SK-N-SH (cell line): Measurements from ENCODE around the gene SESN1. TPM values are rescaled to one million over a fixed set of nuclear protein-coding genes. Genes with fewer than 3 reads are reported as not detected.
A peak's percentile ranks its signal among the peaks of the same experiment; 100 is the strongest.

Experiments used
- CTCF ChIA-PET: fragments of 300-600, 350-600 bp; formaldehyde crosslinking; extraction: SDS; loops from one replicate; lab custom pipeline; 2021; lab: Yijun Ruan, JAX
- POLR2A ChIA-PET: fragments of 350-600 bp; sonication (Branson Sonifier 250); formaldehyde crosslinking; extraction: SDS; loops from one replicate; lab custom pipeline; 2020; ENCODE audit warnings: antibody characterized with exemption, inconsistent platforms; lab: Yijun Ruan, JAX
- DNase-seq: peaks from one replicate; pipeline ENCODE4 v3.0.0; 2012
- H2AFZ ChIP-seq: fragments of 200-600 bp; sonication (generic); 2 replicates; pipeline ENCODE4 v1.8.1; 2016; ENCODE audit warnings: antibody characterized with exemption, mild to moderate bottlenecking, low read depth
- H3F3A ChIP-seq: fragments of 200-600 bp; sonication (generic); replicated peaks from 2 replicates; pipeline ENCODE3; 2016; ENCODE audit warnings: antibody characterized with exemption, mild to moderate bottlenecking; ENCODE audit not compliant: insufficient read depth
- H3K27ac ChIP-seq, 2 experiments: fragments of 200-500 bp in 1 of 2; fragments of 200-600 bp in 1 of 2; sonication (Bioruptor generic) in 1 of 2; sonication (generic), shearing (Covaris generic) in 1 of 2; 2 replicates each; pipeline versions ENCODE4 v1.5.1 to v1.6.1; 2014 to 2016; ENCODE audit warnings: low read depth in 2 of 2, inconsistent platforms in 1 of 2, low read length in 1 of 2, mild to moderate bottlenecking in 1 of 2, mixed read lengths in 1 of 2
- H3K27me3 ChIP-seq: fragments of 200-600 bp; sonication (generic), shearing (Covaris generic); 2 replicates; pipeline ENCODE4 v1.6.1; 2016; ENCODE audit warnings: mixed run types; ENCODE audit not compliant: insufficient read depth
- H3K36me3 ChIP-seq, 2 experiments: fragments of 200-500 bp in 1 of 2; fragments of 200-600 bp in 1 of 2; sonication (Bioruptor generic) in 1 of 2; sonication (generic) in 1 of 2; replicated peaks in 1 of 2; 2 replicates each; pipeline versions ENCODE3 to v1.5.1; 2014 to 2016; ENCODE audit warnings: low read length in 1 of 2, mild to moderate bottlenecking in 1 of 2; ENCODE audit not compliant: insufficient read depth in 2 of 2, control insufficient read depth in 1 of 2
- H3K4me1 ChIP-seq, 2 experiments: fragments of 200-500 bp in 1 of 2; fragments of 200-600 bp in 1 of 2; sonication (Bioruptor generic) in 1 of 2; sonication (generic), shearing (Covaris generic) in 1 of 2; 2 replicates each; pipeline versions ENCODE4 v1.5.1 to v1.6.1; 2014 to 2016; ENCODE audit warnings: low read depth in 1 of 2, low read length in 1 of 2, mixed run types in 1 of 2; ENCODE audit not compliant: insufficient read depth in 2 of 2, control insufficient read depth in 1 of 2
- H3K4me2 ChIP-seq: fragments of 200-600 bp; sonication (generic), shearing (Covaris generic); 2 replicates; pipeline ENCODE4 v1.6.1; 2017; ENCODE audit warnings: mixed run types
- H3K4me3 ChIP-seq, 2 experiments: fragments of 200-500 bp in 1 of 2; fragments of 200-600 bp in 1 of 2; sonication (Bioruptor generic) in 1 of 2; sonication (generic), shearing (Covaris generic) in 1 of 2; 2 replicates each; pipeline versions ENCODE4 v1.5.1 to v1.8.1; 2014 to 2016; ENCODE audit warnings: low read depth in 2 of 2, inconsistent platforms in 1 of 2, low read length in 1 of 2, mild to moderate bottlenecking in 1 of 2, mixed read lengths in 1 of 2, moderate library complexity in 1 of 2
- H3K79me2 ChIP-seq: fragments of 200-600 bp; sonication (generic); 2 replicates; pipeline ENCODE4 v1.8.1; 2017; ENCODE audit warnings: mild to moderate bottlenecking; ENCODE audit not compliant: insufficient read depth
- H3K9ac ChIP-seq: fragments of 200-600 bp; sonication (generic); 2 replicates; pipeline ENCODE4 v1.6.1; 2017; ENCODE audit warnings: mixed run types
- H3K9me2 ChIP-seq: fragments of 200-600 bp; sonication (generic); 2 replicates; pipeline ENCODE4 v1.6.1; 2017; ENCODE audit warnings: mixed run types
- H3K9me3 ChIP-seq: fragments of 200-600 bp; sonication (generic); 2 replicates; pipeline ENCODE4 v1.6.1; 2017; ENCODE audit warnings: mixed run types, mild to moderate bottlenecking, moderate library complexity
- H4K20me1 ChIP-seq: fragments of 200-600 bp; sonication (generic); 2 replicates; pipeline ENCODE4 v1.6.1; 2017; ENCODE audit warnings: mild to moderate bottlenecking, mixed run types; ENCODE audit not compliant: insufficient read depth
- CTCF ChIP-seq: fragments of 200-600 bp; sonication (generic); IDR thresholded peaks from 2 replicates; pipeline ENCODE4 v1.6.1; 2017; ENCODE audit warnings: antibody characterized with exemption, mild to moderate bottlenecking, moderate library complexity
- EP300 ChIP-seq, 2 experiments: IDR thresholded peaks; 2 replicates each; pipeline versions ENCODE4 v1.4.0 to v1.6.1; 2012; ENCODE audit warnings: borderline replicate concordance in 1 of 2, low read depth in 1 of 2, low read length in 1 of 2
- FOSL2 ChIP-seq: IDR thresholded peaks from 2 replicates; pipeline ENCODE4 v1.4.0; 2012; ENCODE audit warnings: low read depth, mild to moderate bottlenecking, moderate library complexity, borderline replicate concordance
- FOXJ3 ChIP-seq: sonication (generic); formaldehyde crosslinking; IDR thresholded peaks from 2 replicates; pipeline ENCODE4 v1.5.1; 2020; ENCODE audit warnings: mild to moderate bottlenecking, missing genetic modification reagents
- FOXM1 ChIP-seq: IDR thresholded peaks from 2 replicates; pipeline ENCODE4 v1.4.0; 2012; ENCODE audit warnings: low read depth, mild to moderate bottlenecking
- GATA2 ChIP-seq: sonication (generic); formaldehyde crosslinking; IDR thresholded peaks from 2 replicates; pipeline ENCODE4 v1.5.0; 2020; ENCODE audit warnings: mild to moderate bottlenecking, missing genetic modification reagents
- JUND ChIP-seq: IDR thresholded peaks from 2 replicates; pipeline ENCODE4 v1.4.0; 2012
- MAX ChIP-seq: IDR thresholded peaks from 2 replicates; pipeline ENCODE4 v1.4.0; 2012; ENCODE audit warnings: low read depth
- MEF2A ChIP-seq: IDR thresholded peaks from 2 replicates; pipeline ENCODE4 v1.4.0; 2012; ENCODE audit warnings: low read depth, borderline replicate concordance
- MXI1 ChIP-seq: IDR thresholded peaks from 2 replicates; pipeline ENCODE4 v1.6.1; 2012; ENCODE audit warnings: mild to moderate bottlenecking, low read depth, low read length, improper control_type of control experiment
- NRF1 ChIP-seq: IDR thresholded peaks from 2 replicates; pipeline ENCODE4 v1.6.1; 2012; ENCODE audit warnings: low read depth, mild to moderate bottlenecking, low read length
- POLR2AphosphoS5 ChIP-seq: IDR thresholded peaks from 2 replicates; pipeline ENCODE4 v1.6.1; 2012; ENCODE audit warnings: low read depth, low read length
- RAD21 ChIP-seq: IDR thresholded peaks from 2 replicates; pipeline ENCODE4 v1.6.1; 2012; ENCODE audit warnings: mild to moderate bottlenecking, low read length
- RFX5 ChIP-seq: IDR thresholded peaks from 2 replicates; pipeline ENCODE4 v1.6.1; 2012; ENCODE audit warnings: mild to moderate bottlenecking, improper control_type of control experiment, low read length
- RXRA ChIP-seq: IDR thresholded peaks from 2 replicates; pipeline ENCODE4 v1.4.0; 2012; ENCODE audit warnings: low read depth, mild to moderate bottlenecking, borderline replicate concordance
- SIN3A ChIP-seq: IDR thresholded peaks from 2 replicates; pipeline ENCODE4 v1.6.1; 2012; ENCODE audit warnings: low read depth, mild to moderate bottlenecking, low read length, moderate library complexity, borderline replicate concordance
- SMC3 ChIP-seq: IDR thresholded peaks from 2 replicates; pipeline ENCODE4 v1.6.1; 2012; ENCODE audit warnings: low read depth, low read length, improper control_type of control experiment
- USF1 ChIP-seq: IDR thresholded peaks from 2 replicates; pipeline ENCODE4 v1.4.0; 2012; ENCODE audit warnings: low read depth, borderline replicate concordance
- USF2 ChIP-seq: fragments of 150-350 bp; IDR thresholded peaks from 2 replicates; pipeline ENCODE4 v1.6.1; 2017; ENCODE audit warnings: antibody characterized with exemption, low read length, low read depth, borderline replicate concordance
- ZBTB33 ChIP-seq: IDR thresholded peaks from 2 replicates; pipeline ENCODE4 v1.4.0; 2012; ENCODE audit warnings: low read depth, borderline replicate concordance
- WGBS: methylation state at CpG from one replicate; pipeline ENCODE4 v1.1.6; 2017; ENCODE audit warnings: low lambda C conversion rate; 5-methylcytosine and 5-hydroxymethylcytosine counted together
- polyA plus RNA-seq, 3 experiments: library from polyadenylated mRNA; depleted of rRNA; stranded (reverse); fragments of >200 nt; gene quantifications; 2 replicates each; pipeline ENCODE4 v1.2.3, GENCODE V29; 2012

Gene SESN1
- polyA plus RNA-seq, 1 of the 3 experiments (the other 2 are of a cell fraction): 13.1 TPM

- CTCF ChIA-PET: interaction anchor here (0.8 to 1.9 kb wide), 6 partner anchors 8 to 402 kb away, joined by 3 to 9 read pairs (median 4); no protein-coding TSS in a partner anchor
- Histone ChIP-seq H3K4me2 (no peak overlapping the region), H3K9me2 (no peaks in the 10 kb centered on the region), H4K20me1 (no peaks in the 10 kb centered on the region), H3K27me3 (no peaks in the 10 kb centered on the region), H3K9ac (no peak overlapping the region), H3K36me3 (no peaks in the 10 kb centered on the region), H3K4me3 (no peak overlapping the region), H3K9me3 (no peaks in the 10 kb centered on the region), H3K79me2 (no peaks in the 10 kb centered on the region), H3F3A (no peaks in the 10 kb centered on the region), H3K4me1 (peaks cover 5 to 55% of the 10 kb centered on the region in 2 experiments; a peak in 3 of 4 replicates), H2AFZ (no peak overlapping the region), H3K27ac (peak overlapping the region in 1 of 2 experiments; percentile 100; a peak in 2 of 4 replicates)
- DNase-seq: no peak
- TF ChIP-seq MXI1: no peak
- no peak for TF ChIP-seq MEF2A
- no peak for TF ChIP-seq MAX
- no peak for TF ChIP-seq SIN3A
- TF ChIP-seq FOSL2: no peak
- TF ChIP-seq FOXJ3 (CRISPR knock-in tag): no peak
- no peak for TF ChIP-seq EP300 (IDR thresholded peaks at IDR 0.05; ENCODE audit: borderline replicate concordance in 1 of 2, low read depth in 1 of 2, low read length in 1 of 2)
- no peak for TF ChIP-seq ZBTB33
- no peak for TF ChIP-seq USF2
- TF ChIP-seq USF1: no peak
- no peak for TF ChIP-seq RXRA
- no peak for TF ChIP-seq JUND
- TF ChIP-seq NRF1: no peak
- TF ChIP-seq CTCF: no peak
- no peak for TF ChIP-seq SMC3
- TF ChIP-seq RFX5: no peak
- TF ChIP-seq FOXM1: no peak
- no peak for TF ChIP-seq RAD21
- TF ChIP-seq POLR2AphosphoS5: no peak
- no peak for TF ChIP-seq GATA2 (CRISPR knock-in tag)
- 76% methylated on average over 12 of the region's 12 CpGs for WGBS
- POLR2A ChIA-PET: no interaction called here
Measured at GRCh38 chr6:108944707-108945680, 149.7 kb downstream of the SESN1 start.
